RKO (cell line): ENCODE results near the gene CCBE1.
A peak's percentile ranks its signal among the peaks of the same experiment; 100 is the strongest.
"Not testable (repeated sequence)": the region's sequence is repeated elsewhere in the genome, so short reads cannot be mapped to it uniquely, and the experiment has no call there.

Experiments used
- DNase-seq: peaks from one replicate; pipeline ENCODE4 v3.0.0-alpha.2; 2016; ENCODE audit warnings: low spot score

Gene CCBE1

DNA sequence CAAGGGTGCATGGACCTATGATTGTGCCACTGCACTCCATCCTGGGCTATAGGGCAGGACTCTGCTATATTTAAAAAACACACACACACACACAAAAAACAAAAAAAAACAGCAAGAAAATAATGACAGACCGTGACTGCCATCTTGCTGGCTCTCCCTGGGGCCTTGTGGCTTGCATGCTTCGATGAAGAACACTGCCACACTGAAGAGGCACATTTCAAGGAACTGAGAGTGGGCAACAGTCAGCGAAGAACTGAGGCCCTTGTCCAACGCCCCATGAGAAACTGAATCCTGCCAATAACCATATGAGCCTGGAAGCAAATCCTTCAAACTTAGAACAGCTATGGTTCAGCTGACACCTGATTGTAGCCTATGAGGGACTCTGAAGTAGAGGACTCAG lies 158.1 kb downstream of the CCBE1 start:
- no peak for DNase-seq

DNA sequence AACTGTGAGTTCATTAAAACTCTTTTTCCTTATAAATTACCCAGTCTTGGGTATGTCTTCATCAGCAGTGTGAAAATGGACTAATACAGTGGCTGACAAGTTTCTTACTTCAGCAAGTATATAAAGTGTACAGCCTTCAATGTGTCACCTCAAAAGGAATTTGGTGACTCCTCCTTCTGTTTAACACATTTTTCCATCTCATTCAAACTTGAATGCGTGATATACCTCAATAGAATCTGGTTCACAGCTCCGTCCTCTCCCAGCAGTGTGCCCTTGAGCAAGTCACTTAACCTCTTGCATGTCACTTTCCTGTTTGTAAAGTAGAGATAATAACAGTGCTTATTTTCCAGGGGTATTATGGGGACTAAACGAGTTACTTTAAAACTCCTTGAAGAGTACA lies 159.6 kb downstream of the CCBE1 start:
- no peak for DNase-seq

DNA sequence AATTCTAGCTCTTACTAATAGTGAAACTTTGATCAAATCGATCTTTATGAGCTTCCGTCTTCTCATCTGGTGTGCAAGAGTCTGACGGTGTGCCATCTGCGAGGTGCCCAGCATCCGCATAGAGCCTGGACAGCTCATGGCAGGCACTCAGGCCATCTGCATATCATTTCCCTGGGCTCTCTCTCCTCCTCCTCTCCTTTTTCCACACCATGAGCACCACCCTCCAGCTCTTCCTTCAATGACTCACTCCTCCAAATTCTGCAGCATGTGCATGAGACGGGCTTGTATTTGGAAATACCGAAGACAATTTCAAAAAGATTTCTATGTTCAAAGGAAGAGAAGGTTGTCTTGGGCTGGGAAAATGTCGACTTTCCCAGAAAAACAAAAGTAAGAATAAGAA lies 161.1 kb downstream of the CCBE1 start:
- DNase-seq = no peak

DNA sequence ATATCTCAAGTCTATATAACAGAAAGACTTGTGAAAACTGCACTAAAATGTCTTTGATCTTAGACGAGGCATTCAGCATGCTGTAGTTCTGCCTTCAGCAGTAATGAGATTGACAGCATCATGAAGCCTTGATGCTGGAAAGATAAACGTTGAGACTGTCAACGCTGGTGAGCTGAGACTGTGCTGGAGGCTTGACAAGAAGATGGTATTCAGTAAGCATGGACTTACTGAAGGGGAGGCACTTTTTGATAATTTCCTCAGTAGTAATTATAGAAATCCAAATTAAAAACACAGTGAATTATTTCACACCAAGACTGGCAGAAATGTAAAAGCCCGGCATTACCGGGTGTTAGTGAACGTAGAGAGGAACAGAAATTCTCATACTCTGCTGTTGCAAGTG lies 162.2 kb downstream of the CCBE1 start:
- no peak for DNase-seq

DNA sequence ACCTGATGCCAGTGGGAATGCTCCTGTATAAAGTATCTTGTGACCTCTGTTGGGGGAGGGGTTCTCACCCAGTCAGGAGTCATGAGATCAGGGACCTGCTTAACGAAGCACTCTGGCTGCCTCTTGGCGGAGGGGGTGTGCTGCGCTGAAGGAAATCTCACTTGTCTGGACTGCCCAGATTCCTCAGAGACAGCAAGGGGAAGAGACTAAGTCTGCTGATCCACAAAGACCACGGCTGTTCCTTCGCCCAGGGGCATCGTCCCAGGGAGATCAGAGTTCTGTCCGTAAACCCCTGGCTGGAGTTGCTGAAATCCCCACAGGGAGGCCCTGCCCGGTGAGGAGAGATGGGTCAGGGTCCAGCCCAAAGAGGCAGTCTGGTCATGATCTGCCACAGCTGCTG lies 168.4 kb downstream of the CCBE1 start:
- DNase-seq = no peak

DNA sequence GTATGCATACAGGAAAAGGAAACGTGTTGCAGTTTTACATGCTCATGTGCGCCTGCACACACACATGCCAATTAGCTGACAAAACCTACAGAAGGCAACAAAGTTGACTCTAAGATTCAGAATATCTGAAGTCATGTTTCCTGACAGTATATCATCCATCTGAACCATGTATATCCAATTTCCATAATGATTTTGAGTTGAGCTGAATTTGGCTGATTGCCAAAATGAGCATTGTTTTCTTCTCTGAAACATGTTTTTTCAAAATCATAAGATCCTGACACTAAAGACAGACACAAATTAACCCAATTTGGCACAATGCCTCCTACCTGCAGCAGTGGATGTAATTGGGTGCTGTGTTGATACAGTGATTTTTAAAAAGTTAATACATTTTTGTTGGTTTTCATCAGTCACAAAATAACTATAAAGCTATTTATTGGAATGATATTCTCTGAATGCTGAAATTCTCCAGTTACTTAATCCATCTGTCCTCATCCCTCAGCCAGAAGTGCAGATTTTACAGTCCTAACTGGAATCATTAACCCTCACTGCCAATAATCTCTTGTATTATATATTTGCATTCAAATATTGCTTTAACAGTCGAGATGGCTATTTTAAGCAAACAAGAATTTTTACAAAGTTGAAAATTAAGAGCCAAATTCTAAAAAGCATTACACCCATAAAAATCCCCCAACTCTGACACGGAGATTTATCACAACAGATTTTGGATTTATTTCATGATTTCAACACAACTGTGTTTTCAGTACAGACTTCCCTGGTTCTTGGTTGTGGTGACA lies 176.5 kb downstream of the CCBE1 start:
- no peak for DNase-seq

DNA sequence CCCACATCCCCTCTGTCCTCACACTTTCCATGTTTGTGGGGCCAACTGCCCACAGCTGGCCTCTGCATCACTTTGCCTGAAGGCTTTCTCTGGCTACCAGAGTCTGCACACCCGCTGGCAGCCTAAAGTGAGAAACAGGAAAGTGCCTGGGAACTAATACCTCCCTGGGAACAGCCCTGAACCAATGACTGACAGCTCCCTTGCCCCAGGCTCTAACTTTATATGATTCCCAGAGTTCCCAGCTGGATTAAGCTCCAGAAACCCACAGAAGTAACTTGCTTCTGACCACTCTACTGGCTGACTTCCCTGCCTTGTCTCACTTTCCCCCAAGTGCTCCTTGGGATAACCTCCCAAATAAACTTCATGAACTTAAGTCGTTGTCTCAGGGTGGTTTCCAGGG lies 178.5 kb downstream of the CCBE1 start:
- DNase-seq = no peak

DNA sequence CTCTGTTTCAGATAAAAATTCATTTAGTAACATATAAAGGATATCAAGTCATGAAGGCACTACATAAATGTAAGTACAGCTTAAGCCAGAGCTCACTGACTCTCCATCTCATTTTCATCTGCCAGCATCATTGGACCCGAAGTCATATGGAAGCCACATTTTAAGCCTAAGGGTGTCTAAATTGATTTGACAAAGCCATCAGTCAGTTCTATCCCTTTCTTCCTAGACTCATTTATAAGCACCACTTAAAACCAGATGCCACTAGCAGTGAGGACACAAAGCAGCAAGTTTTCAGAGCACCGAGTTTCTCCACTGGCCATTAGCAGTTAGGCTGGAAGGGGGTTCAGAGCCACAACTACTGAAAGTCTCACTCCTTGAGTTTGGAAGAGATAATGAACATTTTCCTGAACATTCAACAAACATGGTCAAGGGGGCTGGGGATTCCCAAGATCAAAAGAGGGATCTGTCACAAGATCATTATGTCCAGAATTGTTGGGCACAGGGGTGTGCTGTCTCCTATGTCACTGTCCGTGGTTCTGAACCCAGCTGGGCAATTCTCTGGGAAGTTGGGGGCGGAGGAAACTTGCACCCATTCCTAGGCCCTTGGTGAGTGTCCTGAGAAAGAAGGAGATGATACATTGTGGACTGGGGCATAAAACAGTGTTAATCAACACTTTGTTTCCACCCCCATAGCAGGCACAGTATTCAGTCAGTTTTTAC lies 179.6 kb downstream of the CCBE1 start:
- DNase-seq = peak; percentile 23

DNA sequence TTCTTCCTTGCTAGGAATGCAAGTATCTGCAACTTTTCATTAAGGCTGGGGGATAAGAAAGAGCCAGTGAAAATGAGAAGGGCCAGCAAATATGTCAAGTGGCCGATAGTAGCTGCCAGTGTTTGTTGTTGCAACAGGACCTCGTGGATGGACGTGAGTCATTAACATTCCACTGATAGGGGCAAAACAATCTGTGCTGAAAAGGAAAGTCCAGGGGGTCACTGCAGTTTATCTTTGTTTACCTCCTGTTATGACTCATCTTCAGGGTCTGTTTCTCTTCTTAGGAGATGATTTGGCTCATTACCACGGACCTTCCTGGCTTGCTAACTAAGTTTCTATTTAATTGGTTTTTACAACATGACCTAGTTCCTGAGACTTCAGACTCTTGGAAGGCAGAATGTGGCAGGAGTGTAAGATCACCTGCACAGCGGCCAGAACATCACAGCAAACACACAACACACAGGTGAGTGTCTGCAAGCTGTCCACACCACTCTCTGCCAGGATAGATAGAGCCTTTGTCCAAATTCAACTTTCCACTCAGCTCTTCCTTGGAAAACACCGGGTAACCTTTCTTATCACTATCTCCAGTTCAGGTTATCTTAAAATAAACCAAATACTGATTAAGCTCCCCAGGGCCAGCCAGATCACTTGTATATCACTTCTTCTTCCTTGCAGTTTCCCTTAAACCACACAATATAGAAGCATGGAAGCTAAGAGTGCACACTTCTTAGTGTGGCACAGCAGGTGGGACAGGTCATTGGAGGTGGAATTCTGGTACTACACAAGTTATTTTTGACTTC lies 180.7 kb downstream of the CCBE1 start:
- no peak for DNase-seq

DNA sequence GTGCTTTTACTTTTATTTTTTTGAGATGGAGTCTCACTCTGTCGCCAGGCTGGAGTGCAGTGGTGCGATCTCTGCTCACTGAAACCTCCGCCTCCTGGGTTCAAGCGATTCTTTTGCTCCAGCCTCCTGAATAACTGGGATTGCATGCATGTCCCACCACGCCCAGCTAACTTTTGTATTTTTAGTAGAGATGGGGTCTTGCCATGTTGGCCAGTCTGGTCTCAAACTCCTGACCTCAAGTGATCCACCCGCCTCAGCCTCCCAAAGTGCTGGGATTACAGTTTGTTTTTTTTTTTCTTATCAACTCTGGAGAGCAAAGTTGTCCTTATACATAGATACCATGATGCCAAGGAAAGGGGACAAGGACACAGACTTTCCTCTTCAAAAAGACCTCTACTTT lies 181.3 kb downstream of the CCBE1 start:
- not testable (repeated sequence) for DNase-seq

DNA sequence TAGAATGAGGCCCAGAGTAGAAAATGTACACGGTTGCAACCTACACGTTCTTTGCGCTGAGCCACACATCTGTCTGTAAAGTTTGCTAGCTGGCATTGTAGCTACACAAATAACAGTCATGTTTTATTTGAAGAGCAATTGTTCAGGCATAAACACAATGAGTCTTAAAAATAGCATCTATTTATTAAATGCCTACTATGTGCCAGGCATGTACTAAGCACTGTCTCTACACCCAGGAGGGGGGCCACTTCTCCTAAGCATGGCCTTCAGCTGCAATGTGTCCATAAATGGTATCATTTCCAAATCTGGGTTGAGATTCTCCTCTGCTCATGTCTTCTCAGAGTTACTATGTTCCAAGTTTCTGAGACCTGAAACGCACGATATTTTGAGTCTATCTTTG lies 182.1 kb downstream of the CCBE1 start:
- DNase-seq = no peak

DNA sequence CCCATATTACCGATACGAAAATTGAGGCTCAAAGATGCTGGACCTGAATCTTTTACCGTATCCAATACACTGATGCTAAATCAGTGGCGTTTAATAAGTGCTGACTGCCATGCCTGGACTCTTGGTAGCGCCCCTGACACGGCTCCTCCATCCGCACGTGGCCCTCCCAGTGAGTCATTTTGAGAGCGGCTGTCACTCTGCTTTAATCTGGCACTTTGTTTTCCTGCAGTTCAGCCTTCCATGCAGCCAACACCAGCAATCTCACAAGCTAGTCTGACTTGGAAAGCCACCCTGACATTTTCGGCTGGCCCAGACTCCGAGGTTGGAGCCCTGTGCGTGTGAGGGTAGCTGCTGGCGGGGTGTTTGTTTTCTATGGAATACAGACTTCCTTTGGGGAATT lies 183.0 kb downstream of the CCBE1 start:
- no peak for DNase-seq

DNA sequence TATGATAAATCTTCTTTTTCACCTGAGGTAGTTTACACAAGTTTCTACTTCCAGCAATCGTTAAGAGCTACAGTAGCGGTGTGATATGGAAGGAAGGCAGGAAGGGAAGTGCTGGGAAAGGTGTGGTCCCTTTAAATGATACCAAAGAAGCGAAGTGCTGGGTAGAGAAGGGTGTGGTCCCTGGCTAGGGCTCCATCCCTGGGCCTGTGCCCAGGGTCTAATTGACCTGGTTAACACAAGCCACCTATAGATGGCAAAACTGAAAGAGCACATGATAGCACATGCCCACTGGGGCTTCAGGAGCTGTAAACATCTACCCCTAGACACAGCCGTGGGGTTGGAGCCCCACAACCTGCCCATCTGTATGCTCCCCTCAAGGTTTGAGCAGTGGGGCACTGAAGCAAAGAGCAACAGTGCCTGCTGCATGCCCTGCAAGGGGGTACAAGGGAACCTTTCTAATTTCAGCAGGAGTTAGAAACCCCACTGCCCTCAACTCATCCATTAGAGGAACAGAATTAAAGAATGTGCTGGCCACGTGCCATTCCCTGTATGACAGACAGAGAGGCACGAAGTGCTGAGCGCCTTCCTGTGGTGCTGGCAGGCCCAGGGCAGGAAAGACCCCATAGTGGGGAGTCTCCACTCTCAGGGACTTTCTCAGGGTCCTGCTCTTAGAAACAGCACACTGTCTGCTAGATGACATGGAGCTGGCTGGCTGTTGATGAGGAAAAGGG lies 185.0 kb downstream of the CCBE1 start:
- no peak for DNase-seq

DNA sequence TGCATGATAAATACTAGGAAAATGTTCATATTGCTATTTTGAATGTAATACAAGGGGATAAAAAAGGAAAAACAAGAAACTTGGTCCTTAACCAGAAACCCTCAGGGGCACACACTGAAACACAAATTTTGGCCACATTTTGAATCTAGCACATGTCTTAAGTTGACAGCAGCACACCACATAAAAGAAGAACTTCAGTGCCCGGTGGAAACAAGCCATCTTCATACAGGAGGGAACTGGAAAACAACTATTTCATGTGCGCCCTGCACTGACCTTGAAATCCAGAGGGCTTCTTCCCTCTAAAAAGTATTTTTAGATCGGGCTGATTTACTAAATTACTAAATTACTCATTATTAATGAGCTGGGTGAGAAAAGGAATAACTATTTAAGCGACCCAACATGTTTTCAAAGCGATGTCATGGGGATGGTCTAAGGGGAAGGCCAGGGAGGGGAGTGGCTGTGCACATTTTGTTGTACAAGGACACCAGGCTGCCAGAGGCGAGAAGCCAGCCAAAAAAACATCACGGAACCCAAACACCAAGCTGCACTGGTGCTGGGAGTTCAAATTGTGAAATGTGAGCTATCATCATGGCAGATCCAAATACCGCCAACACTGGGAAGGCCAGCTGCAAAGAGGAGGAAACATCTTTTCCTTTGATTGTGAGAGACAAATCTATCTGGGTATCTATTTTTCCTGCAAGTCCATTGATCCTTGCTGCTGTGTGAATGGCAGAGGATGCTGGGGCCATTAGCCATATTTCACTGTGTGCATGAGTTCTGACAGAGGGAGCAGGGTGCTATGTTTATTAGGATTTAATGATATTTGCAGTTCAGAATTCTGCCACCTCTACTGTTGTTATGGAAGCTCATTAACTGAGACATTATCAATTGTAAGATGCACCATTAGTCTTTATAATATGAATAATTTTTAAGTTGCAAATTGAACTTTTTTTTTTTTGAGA lies 187.5 kb downstream of the CCBE1 start:
- no peak for DNase-seq

DNA sequence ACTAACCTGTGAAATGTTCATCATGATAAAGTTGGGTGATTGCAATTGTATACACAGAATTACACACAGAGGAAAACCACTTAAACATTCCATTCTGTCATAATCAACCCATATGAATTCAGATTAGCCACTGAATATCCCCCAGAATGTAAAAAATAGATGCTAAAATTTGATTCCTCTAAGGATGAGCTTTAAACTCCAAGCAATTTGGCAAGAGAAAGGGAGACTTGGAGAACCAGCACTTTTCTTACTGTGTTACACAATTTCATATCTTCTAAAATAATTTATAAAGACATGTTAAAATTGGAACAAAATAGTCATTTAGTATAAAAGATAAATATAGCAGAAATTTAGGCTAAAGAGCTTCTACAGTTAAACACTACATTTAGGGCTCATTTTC lies 191.9 kb downstream of the CCBE1 start:
- no peak for DNase-seq

DNA sequence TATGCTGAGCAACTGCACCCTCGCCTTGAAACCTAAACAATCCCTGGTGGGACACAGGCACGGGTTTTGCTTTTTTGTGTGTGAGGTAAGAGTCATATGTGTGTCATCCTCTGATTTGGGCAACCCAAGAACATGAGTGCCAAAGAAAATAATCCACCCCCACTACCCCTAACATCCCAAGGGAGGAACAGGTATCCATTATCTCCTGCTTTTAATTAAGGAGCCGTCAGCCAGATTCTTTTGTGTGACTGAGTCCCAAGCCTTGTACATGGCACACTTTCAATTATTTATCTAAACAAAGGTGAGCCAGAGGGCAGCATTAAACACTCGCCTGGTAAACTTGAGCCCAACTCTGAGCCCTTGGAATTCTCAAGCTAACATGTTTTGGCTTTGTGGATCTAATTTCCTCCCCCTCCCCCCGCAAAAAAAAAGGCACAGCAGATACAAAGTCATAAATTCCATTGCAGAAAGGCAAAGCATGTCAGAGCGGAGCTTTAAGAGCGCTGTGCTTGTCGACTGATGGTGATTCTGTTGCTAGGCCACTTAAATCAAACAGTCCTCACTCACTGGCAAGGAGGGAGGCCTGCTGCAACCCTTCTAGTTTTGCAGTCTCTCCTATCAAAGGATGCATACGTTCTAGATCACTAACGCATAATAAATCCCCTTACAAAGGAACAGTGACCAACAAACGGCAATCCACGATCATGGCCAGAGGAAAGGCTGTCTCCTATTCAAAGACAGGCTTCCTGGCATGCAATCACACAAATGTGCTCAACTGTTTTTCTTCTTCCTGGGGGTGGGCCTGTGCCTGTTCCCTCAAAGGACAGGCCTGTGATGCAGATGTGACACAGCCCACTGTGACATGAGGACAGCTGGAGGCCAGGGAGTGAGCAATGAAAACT lies 194.7 kb downstream of the CCBE1 start:
- DNase-seq = no peak

DNA sequence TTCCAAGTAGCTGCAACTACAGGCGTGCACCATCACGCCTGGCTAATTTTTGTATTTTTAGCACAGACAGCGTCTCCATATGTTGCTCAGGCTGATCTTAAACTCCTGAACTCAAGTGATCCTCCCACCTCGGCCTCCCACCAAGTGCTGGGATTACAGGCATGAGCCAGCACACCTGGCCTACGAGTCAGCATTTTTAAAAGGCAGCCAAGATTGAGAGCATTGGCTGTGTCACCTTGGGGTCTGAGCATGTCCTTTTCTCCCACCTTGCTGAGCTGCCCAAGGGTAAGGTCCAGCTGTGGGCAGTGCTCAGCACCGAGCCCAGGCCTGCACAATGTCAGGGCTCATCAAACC lies 195.3 kb downstream of the CCBE1 start:
- DNase-seq = no peak

DNA sequence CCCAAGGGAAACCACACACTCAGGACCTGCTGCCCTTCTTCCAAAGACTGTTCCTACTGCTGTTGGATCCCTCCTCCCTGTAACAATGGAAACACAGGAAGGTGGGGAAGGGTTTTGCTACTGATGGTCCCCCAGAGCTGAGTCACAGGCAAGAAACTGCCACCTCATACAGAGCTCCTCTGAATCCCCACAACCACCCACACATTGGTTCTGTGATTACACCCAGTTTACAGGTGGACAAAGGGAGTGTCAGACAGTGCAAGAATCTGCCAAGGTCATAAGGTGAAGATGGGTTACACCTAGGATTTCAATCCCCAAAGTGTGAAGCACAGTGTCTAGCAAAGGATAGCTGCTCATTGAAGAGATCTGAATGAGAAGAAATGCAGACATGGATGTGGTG lies 196.5 kb downstream of the CCBE1 start:
- DNase-seq = no peak

DNA sequence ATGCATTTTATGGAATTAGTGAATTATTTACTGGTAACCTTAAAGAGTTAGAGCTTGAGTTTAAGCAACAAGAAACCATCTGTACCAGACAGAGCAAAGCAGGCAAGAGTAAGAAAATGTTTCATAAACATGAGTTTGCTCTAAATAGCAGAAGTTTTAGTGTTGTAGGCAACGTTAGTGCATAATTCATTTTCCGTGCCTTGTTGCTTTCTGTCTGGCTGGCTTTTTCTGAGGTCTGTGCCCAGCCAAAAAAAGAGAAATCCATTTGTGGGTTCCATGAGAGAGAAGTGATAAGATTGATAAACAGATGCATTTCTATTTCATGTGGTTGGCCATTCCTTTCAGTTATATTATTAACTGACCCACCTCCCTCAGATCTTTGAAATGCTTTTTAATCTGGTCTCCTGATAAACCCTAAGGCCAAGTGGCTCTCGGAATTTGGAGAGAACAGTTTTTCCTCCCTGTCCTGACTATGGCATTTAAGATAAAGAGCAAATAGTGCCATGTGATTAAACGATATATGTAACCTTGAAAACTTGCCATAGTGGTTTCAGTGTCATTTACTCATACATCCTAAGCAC lies 198.6 kb downstream of the CCBE1 start:
- DNase-seq = no peak
